GM18858 (cell line): ENCODE measurements around the gene CACNB1.
"Not testable (repeated sequence)": the region's sequence is repeated elsewhere in the genome, so short reads cannot be mapped to it uniquely, and the experiment has no call there.

Experiments used
- ATAC-seq: cut with Tn5 transposase; IDR thresholded peaks from one replicate; pipeline ENCODE4 v1.9.1; 2021; ENCODE audit not compliant: unreplicated experiment

Gene CACNB1

GRCh38 chr17:39129544-39129943 is 67.9 kb downstream of the CACNB1 start:
- ATAC-seq, result not testable (repeated sequence)

GRCh38 chr17:39126436-39126835 is 71.0 kb downstream of the CACNB1 start:
- no peak for ATAC-seq

- no peak for ATAC-seq
These were observed 72.2 kb downstream of the CACNB1 start for GRCh38 chr17:39125143-39125875.

GRCh38 chr17:39123627-39124026 is 73.8 kb downstream of the CACNB1 start:
- no peak for ATAC-seq
